Right hindlimb (tissue), 1 donor: ENCODE data around the gene FBXO11.

ENCODE experiments used
- DNase-seq: peaks from one replicate; pipeline ENCODE4 v3.0.0-alpha.2; 2018

Gene FBXO11

DNA sequence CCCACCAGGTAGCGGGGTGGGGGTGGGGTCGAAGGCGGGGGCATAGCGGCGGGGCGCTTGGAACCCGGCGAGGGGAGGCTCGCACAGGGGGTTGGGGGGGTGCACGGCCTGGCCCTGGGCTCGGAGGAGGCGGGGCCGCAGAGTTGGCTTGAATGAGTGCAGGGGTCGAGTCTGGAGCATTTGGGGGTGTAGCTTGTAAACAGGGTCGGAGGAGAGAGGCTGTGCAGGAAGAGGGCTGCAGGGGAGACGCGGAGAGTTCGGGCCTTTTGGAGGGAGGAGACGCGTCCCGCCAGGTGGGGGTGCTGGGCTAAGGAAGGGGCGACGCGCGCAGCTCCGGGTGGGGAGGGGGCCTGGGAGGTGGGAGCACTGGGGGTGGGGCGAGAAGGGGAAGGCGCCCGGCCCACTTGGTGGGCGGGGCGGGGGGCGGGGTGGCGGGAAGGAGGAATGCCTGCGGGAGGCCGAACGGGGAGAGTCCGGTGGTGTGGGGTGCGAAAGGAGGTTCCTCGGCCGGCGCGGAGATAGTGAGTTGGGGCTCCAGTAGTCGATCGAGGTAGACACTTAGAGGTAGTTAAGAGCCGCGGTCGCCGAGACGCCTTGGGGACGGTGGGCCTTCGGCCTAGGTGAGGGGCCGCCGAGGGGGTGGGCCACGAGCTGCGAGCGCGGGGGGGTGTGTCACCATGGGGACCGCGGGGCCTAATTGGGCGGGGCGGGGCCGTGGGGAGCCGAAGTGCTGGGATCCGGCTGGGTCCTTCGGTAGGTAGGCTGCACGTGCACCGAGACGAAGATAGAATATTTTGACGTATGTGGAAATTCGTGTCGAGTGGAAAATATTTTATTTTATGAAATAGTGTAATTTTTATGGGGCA, 122.6 kb downstream of the FBXO11 start:
- peak; percentile 90 for DNase-seq

DNA sequence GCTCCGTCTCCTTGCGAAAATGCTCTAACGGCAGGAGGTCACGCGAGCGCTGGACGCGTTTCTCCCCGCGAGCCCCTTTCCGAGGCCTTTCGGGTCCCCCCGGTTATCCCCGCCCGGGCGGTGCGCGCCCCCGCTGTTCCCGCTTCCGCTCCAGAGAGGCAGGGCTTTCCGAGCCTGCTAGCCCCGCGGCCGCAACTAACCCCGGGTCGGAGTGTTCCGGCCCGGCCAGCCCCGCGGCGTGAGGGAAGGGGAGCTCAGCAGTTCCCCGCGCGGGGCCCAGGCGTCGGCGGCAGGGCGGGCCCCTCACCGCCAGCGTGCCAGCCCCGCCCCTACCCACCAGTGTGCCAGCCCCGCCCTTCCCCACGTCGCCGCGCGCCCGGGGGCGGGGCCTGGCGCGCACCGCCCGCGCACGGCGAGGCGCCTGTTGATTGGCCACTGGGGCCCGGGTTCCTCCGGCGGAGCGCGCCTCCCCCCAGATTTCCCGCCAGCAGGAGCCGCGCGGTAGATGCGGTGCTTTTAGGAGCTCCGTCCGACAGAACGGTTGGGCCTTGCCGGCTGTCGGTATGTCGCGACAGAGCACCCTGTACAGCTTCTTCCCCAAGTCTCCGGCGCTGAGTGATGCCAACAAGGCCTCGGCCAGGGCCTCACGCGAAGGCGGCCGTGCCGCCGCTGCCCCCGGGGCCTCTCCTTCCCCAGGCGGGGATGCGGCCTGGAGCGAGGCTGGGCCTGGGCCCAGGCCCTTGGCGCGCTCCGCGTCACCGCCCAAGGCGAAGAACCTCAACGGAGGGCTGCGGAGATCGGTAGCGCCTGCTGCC, 123.4 kb downstream of the FBXO11 start, which contains the start of gene MSH6:
Gene MSH6, plus strand, starts transcription at position 475 of the 815 bp plus-strand sequence. Its CDS starts 89 bp downstream, at position 564.
- DNase-seq = peak; percentile 94

DNA sequence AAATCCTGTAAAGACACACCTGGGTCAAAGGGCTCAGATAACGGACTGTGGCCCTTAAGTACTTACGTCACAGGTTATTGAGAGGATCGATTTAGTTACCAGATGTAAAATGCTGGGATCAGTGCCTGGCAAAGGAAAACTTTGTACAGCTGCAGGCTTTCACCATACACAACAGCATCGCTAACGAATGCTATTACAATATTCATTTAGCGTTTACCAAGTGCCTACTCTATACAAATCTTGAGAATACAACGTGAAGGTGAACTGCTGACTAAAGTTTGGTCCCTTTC, 124.0 kb downstream of the FBXO11 start:
- no peak for DNase-seq

DNA sequence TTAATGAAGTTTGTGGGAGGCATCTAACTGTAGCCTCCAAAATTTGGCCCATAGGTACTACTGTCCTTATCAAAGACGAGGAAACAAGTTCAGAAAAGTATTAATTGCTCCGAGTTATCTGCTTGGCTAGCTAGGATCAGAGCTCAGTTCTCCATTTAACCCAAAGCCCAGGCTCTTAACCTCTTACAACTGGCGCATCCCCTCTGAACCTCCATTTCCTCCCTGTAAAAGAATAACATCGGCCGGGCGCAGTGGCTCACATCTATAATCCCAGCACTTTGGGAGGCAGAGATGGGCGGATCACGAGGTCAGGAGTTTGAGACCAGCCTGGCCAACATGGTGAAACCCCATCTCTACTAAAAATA, 126.9 kb downstream of the FBXO11 start:
- no peak for DNase-seq

DNA sequence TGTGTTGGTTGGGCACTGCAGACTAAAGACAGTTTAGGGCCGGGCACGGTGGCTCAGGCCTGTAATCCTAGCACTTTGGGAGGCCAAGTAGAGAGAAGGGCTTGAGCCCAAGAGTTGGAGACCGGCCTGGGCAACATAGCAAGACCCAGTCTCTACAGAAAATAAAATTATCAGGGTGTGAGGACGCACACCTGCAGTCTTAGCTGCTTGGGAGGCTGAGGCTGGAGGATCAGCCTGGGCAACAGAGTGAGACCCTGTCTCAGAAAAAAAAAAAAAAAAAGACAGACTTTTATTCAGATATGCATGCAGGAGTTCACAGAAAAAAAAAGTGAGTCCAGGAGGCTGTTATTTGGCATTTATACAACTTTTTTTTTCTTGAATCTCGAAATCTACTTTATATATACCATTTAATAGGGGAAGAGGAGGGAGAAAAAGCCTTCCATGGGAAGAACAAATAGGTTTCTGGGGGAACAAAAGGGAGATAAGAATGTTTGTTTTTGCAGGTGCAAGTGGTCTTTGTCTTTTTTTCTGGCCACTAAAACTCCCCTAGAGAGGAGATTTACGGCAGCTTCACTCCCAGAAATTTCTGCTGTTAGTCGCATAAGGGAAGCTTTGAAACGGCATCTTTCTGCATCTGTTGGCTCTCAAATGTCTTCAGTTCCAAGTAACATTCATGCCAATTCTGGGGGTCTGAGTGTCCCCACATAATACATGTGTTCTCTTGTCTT, 127.4 kb downstream of the FBXO11 start:
- no peak for DNase-seq

DNA sequence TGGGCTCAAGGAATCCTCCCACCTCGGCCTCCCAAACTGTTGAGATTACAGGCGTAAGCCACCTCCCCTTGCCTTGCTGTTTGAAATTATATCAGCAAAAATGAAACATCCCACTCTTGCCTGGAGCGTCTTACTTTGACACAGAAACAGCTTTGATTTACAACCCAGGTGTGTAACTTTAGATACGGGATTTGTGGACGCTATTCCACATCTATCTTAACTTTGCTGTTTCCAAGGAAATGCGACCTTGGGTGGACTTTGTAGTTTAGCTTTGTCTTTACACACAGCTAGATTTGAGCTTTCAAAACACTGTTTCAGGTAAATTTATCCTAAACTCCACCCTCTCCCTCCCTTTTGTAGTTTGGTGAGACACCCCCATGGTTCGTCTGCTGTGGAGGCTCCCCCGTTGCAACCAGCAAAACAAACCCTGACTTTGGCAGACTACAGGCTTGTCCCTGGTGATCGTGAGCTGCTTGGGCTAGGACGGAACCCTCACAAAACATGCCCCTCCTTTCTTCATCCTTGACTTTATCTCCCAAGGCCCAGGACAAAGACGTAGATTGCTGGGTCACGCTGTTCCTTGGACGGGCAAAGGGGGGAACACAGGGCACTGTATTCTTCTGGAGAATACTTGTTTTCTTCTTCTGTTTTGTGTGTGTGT, 128.9 kb downstream of the FBXO11 start:
- DNase-seq = no peak

DNA sequence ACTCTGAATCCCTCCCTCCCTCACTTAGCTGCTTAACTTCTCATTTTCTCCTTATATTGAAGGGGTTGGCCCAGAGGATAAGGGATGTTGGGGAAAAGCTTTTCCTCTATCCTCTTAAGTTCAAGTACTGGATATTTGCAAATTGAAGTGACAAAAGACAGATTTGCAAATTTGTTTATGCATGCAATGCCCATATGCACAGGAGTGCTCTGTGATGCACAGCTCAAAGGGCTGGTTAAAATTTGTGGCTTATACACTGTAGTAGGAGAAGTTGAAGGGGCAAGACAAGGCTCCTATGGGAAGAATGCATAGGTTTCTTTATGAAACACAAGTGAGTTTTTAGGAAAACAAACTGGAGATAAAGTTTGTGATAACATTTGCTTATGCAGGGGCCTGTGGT, 131.7 kb downstream of the FBXO11 start:
- DNase-seq = no peak

DNA sequence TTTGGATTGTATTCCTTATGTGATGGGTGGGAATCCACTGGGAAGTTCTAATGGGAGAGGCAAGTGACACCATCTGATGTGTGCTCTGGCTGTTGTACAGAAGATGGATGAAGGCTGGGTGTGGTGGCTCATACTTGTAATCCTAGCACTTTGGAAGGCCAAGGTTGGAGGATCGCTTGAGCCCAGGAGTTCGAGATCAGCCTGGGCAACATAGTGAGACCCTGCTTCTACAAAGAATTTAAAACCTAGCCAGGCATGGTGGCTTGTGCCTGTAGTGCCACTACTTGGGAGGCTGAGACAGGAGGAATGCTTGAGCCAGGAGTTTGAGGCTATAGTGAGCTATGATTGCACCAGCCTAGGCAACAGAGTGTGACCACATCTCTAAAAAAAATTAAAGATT, 134.0 kb downstream of the FBXO11 start:
- no peak for DNase-seq

DNA sequence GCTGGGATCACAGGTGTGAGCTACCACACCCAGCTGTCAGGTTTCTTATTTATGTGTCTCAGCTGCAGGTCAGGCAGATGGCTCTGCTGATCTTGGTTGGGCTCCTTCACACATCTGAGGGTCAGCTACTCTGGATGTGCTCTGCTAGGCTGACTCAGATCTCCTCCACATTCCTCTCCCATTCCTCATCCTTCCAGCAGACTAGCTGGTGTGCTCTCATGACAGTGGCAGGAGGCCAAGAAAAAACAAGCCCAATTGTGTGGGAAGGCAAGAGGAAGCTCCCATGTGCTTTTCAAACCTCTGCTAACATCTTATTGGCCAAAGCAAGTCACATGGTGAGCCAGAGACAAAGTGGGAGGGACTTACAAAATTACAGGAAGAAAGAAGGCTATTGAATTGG, 135.1 kb downstream of the FBXO11 start:
- no peak for DNase-seq

DNA sequence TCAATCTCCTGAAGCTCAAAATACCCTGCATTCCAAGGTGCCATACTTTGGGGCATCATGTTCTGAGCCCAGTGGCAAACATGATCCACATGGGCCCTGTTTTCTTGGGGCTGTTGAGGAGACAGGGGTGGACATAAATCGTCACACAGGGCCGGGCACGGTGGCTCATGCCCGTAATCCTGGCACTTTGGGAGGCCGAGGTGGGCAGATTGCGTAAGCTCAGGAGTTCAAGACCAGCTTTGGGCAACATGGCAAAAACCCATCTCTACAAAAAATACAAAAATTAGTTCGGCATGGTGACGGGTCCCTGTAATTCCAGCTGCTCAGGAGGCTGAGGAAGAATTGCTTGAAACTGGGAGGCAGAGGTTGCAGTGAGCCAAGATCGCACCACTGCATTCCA, 137.0 kb downstream of the FBXO11 start:
- no peak for DNase-seq

DNA sequence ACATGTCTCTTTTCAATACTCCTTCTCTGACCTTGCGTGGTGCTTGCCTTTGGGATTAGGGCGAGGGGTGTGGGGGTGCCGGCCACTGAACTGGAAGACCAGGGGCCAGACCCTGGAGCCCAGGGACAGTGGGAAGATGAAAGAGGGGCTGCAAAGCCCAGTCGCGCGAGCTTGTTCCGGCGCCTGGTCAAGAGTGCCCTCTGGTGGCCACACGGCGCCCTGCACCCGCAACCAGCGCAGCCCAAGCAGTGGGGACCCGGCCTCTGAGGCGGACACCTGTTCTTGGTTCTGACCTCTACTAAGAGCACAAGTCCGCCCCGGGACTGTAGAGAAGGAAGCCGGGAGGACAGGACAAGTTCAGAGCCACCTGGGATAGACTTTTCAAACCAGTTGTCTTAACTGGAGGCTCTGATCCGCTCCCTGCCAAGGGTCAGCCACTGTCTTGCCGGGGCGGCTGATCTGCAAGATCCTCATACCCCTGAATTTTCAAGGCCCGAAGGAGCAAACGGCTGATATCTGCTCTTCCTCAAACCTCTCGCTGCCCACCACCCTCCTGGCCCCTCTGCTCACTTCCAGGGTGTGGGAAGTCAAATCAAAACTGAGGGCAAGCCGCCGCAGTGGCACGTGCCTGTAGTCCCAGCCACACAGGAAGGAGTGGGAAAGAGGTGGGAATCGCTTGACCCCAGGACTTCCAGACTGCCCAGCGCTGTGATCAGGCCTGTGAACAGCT, 138.3 kb downstream of the FBXO11 start:
- peak; percentile 77 for DNase-seq

DNA sequence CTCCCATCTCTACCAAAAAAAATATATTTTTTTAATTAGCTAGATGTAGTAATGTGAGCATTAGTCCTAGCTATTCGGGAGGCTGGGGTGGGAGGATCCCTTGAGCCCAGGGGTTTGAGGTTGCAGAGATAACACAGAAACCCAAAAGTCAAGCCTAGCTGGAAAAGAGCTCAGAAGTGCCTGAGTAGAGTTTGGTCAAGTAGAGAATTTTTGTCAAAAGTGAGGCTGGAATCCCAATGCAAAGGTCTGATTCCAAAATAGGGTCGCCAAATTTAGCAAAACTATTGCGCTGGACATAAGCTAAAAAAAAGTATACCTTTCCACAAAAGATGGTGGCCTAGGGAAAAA, 138.8 kb downstream of the FBXO11 start:
- DNase-seq = no peak

DNA sequence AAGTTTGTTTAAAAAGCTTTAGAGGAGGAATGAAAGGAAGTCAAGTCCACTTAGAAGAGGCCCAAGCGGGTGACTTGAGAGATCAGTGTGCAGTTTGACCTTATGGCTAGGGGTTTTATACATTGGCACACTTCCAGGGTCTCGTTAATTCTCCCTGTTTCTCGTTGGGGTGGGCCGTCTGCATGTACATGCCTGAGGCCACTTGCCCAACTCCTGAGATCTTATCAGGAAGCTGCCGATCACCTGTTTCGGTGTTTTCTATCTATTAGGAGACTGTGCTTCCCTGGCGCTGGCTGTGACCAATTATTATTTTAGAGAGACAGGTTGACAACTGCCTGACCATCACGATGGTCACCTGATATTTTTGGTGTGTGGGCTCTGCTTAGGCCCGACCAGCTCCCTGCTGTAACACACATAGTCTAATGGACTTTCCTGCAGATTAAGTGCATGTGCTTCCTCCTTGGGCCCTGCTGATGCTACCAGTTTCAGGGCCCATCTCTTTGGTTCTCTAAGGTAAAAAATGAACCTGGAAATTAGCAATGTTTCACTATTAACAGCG, 154.4 kb downstream of the FBXO11 start:
- no peak for DNase-seq

DNA sequence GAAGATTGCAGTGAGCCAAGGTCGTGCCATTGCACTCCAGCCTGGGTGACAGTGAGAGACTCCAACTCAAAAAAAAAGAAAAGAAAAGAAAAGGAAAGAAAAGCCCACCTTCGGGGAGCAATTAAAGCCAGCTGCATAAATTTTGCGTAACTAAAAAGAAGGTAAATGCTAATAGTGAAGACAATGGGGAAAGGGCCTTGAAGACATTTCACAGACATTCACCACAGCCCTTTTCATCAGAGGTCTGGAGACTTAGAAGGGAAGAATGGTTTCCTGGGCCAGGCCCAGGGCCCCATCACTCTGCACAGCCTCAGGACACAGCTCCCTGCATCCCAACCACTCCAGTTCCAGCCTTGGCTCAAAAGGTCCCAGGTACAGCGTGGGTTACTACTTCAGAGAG, 158.4 kb downstream of the FBXO11 start:
- no peak for DNase-seq

DNA sequence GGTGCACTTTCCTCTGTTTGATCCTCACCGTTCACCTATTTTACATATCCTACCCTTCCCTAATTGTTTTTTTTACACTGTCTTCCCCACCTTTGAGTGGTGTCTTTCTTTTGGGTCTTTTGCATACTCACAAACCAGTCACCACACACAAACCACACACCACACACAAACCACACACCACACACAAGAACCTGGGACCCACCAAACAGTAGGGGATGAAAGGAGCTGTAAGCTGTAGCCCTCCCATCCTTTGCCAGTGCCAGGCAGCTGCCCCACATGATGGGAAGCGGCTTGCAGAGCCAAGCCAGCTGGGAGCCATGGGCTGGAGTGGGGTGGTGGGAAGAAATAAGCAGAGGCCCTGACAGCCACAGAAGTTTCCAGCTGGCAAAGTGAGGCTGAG, 162.2 kb downstream of the FBXO11 start:
- DNase-seq = no peak

DNA sequence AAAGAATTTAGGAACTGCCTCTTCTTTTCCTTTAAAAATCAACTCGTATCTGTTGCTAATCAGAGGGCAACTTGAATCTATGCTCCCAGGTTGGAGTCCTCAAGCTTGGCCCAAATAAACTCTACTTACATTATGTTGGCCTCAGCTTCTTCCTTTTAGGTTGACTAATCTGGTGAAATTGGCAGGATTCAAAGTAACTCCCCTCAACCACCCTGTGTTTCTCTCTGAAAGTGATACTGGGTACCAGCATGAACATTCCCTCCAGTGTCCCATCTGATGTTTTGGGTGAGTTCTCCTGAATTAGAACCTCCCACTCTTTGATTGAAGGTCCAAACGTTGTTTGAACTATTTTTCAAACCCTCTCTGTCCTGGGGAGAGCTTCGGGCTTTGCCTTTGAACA, 164.7 kb downstream of the FBXO11 start:
- DNase-seq = no peak

DNA sequence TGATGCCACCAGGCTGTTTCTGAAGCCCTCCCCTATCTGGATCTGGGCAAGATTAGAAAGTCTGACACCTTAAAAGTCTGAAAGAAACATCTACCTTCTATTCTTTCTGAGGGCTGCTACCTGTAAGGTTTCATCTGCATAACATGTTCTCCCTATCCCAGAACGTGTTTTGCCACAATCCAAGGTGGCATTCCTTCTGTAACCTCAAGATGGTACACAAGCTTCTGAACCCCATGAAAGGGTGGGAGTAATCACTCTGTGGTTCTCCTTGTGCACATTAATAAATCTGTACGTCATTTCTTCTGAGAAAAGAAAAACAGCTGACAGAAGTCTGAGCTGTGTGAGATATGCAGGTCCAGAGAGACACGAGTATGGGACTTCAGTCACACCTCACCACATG, 165.2 kb downstream of the FBXO11 start:
- DNase-seq = no peak
